ENCODE data around the gene VPS72. TPM values are rescaled to one million over a fixed set of nuclear protein-coding genes. Genes with fewer than 3 reads are reported as not detected.

VPS72 gene
- total and polyA plus RNA-seq, 9 of the 15 experiments (the other 6 are each of a cell fraction or from before 2014, with no cell fraction given), result 7.2 to 131 (median 75.7) TPM

- Histone ChIP-seq H2AFZ (ENCODE audit: low read depth, low read length) (no peak overlapping the region), H3K36me3 (ENCODE audit: control insufficient read depth, insufficient read depth, low read length) (no peaks in the 10 kb centered on the region), H3K27me3 (ENCODE audit: control insufficient read depth in 2 of 2, insufficient read depth in 2 of 2, low read length in 2 of 2) (no peaks in the 10 kb centered on the region), H3K4me3 (no peak overlapping the region), H3K4me2 (ENCODE audit: insufficient read depth, low read length) (no peak overlapping the region), H3K4me1 (replicated peaks in 1 of 2; ENCODE audit: control insufficient read depth in 2 of 2, insufficient read depth in 2 of 2, low read length in 2 of 2) (peaks cover 10 to 13% of the 10 kb centered on the region in 2 experiments; a peak in 4 of 5 replicates), H3K9me3 (replicated peaks; ENCODE audit: control insufficient read depth, insufficient read depth, low read depth, low read length) (no peaks in the 10 kb centered on the region), H3K79me2 (ENCODE audit: control insufficient read depth, insufficient read depth, low read length) (peaks cover 28% of the 10 kb centered on the region), H3K27ac (ENCODE audit: extremely low read depth, low read depth, low read length) (no peak overlapping the region), H3K9me1 (ENCODE audit: control insufficient read depth, insufficient read depth, low read length) (no peaks in the 10 kb centered on the region), H4K20me1 (replicated peaks; ENCODE audit: control insufficient read depth, insufficient read depth, low read length) (no peaks in the 10 kb centered on the region), H3K9ac (ENCODE audit: insufficient read depth in 1 of 2, low read depth in 2 of 2, low read length in 2 of 2) (no peak overlapping the region)
- no peak for FAIRE-seq
- in situ Hi-C loops (cut with MboI), result no loop called here
- no TSS peak for BruUV-seq (replicated peaks)
- TF ChIP-seq CEBPG (CRISPR knock-in tag; IDR thresholded peaks at IDR 0.05), result peak; percentile 63; the same call in 1 of the 2 replicates
- TF ChIP-seq CEBPG (tag; conservative IDR thresholded peaks at IDR 0.05 in 1 of 2, IDR thresholded peaks at IDR 0.05 in 1 of 2), result no peak; a peak in 1 of 4 replicates
- TF ChIP-seq TOE1 (IDR thresholded peaks at IDR 0.05; ENCODE audit: borderline replicate concordance), result no peak
- no peak for TF ChIP-seq TOE1 (CRISPR knock-in tag; IDR thresholded peaks at IDR 0.05; ENCODE audit: borderline replicate concordance, low read depth)
- peak; percentile 73 for TF ChIP-seq ATF3 (IDR thresholded peaks at IDR 0.05)
- TF ChIP-seq ATF3 (CRISPR knock-in tag; conservative IDR thresholded peaks at IDR 0.05), result no peak
- TF ChIP-seq CEBPB (tag; IDR thresholded peaks at IDR 0.05), result peak; percentile 45; the same call in 1 of the 2 replicates
- TF ChIP-seq ZNF316 (IDR thresholded peaks at IDR 0.05), result no peak
- intact Hi-C loops (cut with micrococcal nuclease), result loop anchor here (5.0 to 10.0 kb wide), 2 partner anchors 193 to 545 kb away; no protein-coding TSS in a partner anchor
- ATAC-seq, result no peak
- 48% methylated on average over 7 of the region's 7 CpGs for WGBS (ENCODE audit: insufficient coverage, low coverage, missing lambda C conversion rate)
- POLR2A ChIA-PET, result interaction anchor here (0.8 kb wide), 1 partner anchor 717 kb away, joined by 3 read pairs; the partner anchor contains the start of gene THEM4
- DNase-seq (ENCODE audit: extremely low read depth in 1 of 4, low spot score in 3 of 4), result no peak
- CTCF ChIA-PET (ENCODE audit: low intra/inter-chr PET ratio), result no interaction called here
Observed at GRCh38 chr1:151192047-151192446, 2.0 kb upstream of the VPS72 start.

All from K562 (cell line).